LoVo (cell line): ENCODE results near the gene VKORC1.

ENCODE experiments used
- DNase-seq: peaks from one replicate; pipeline ENCODE4 v3.0.0-alpha.2; 2016; ENCODE audit warnings: low spot score

Gene VKORC1

DNA sequence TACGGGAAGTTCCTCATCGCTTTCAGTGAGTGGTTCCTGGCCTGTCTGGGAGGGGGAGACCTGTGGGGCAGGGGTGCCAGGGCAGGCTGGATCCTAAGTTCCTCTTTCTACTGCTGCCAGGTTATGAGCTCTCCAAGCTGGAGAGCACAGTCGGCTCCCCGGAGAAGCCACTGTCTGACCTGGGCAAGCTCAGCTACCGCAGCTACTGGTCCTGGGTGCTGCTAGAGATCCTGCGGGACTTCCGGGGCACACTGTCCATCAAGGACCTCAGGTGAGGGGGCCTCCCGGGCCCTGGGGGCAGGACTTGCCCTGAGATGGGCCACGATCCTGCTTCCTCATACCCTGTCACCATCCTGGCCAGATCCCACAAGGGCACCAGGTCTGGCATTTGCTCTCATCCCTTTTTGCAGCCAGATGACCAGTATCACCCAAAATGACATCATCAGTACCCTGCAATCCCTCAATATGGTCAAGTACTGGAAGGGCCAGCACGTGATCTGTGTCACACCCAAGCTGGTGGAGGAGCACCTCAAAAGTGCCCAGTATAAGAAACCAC lies 35.8 kb upstream of the VKORC1 start:
- no peak for DNase-seq

- no peak for DNase-seq
Observed at GRCh38 chr16:31129568-31130335, 35.2 kb upstream of the VKORC1 start.

DNA sequence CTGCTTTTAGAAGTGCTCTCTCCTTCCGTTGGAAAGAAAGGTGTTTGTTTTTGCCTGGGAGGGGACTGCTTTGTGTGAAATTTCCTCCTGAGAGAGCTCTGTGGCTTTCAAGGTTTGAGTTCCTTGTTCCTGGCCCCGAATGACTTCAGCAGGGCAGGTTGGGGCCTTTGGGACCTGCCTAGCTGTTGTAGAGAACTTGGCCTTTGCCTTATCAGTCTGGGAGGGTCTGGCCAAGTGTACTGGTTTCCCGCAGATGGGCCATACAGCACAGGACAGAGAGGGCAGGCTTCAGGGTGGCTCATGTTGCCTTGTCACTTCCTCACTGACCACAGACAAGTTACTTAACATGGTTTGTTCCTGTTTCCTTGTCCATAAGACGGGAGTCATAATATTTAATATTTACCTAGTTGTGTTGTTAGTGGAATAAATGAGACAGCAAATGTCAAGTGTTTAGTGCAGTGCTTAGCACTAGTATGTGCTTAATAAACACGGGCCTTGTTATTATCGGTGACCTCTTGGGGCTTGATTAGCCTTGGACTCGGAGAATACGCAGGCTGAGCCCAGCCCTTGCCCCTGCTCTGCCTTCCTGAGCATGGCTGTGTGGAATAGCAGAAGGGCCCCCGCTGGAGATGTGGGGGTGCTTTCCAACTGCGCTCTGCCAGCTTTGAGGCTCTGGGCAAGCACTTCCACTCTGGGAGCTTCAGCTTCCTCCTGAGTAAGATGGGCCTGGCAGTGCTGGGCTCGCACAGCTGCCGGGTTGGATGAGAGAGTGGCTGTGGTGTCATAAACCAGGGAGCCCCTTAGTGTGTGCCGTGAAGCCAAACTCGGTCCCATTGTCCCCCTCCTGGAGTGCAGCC lies 34.3 kb upstream of the VKORC1 start:
- no peak for DNase-seq

GRCh38 chr16:31127182-31127581 lies 32.6 kb upstream of the VKORC1 start:
- DNase-seq = no peak

DNA sequence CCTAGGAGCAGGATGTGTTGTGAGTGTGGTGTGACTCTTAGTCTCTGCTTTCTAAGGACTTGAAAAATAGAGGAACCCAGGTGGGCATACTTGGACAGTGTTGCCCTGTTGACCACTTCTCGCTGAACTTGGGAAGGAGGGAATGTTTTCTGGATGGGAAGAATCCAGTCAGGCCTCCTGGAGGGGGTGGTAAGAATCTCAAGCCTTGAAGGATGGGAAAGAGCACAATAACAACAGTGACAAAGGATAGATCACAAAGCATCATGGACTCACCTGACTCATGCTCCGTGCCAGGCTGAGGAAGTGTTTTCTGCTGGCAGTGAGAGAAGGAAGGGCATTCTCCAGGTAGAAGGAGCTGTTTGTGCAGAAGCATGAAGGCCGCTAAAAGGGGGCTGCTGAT lies 31.2 kb upstream of the VKORC1 start:
- no peak for DNase-seq

DNA sequence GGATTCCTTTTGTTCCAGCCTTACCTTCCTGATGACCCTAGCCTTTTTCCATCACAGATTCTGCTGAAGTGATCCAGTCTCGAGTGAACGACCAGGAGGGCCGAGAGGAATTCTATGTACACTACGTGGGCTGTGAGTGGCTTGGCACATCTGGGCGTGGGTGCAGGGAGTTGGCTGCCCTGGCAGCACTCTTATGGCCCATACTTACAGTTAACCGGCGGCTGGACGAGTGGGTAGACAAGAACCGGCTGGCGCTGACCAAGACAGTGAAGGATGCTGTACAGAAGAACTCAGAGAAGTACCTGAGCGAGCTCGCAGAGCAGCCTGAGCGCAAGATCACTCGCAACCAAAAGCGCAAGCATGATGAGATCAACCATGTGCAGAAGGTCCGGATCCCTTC lies 25.5 kb upstream of the VKORC1 start:
- no peak for DNase-seq

GRCh38 chr16:31118223-31119155 lies 23.9 kb upstream of the VKORC1 start:
- DNase-seq = no peak

- DNase-seq = peak; percentile 97
Observed at GRCh38 chr16:31117384-31118222, 23.0 kb upstream of the VKORC1 start, which contains the start of gene KAT8. Gene KAT8 (plus strand): TSS chr16:31117664. CDS start chr16:31117682, 18 bp downstream.

DNA sequence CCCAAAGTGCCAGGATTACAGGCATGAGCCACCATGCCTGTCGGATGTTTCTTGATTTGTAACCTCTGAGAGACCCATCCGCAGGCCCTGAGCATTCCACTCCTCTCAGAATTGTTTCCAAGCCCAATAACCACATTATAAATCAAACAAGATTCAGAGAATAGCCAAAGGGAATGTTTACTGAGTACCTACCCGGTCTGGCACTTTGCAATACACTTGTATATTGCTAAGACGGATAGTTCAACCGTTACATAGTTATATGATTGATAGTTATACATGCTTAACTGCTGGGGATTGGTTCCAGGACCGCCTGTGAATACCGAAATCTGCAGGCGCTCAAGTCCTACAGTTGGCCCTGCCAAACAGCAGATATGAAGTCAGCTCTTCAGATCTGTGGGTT lies 19.9 kb upstream of the VKORC1 start:
- DNase-seq = no peak

- no peak for DNase-seq
Observed at GRCh38 chr16:31113121-31114120, 18.8 kb upstream of the VKORC1 start.

- no peak for DNase-seq
Observed at GRCh38 chr16:31112711-31113110, 18.1 kb upstream of the VKORC1 start.

- DNase-seq = no peak
Observed at GRCh38 chr16:31111881-31112466, 17.4 kb upstream of the VKORC1 start.

GRCh38 chr16:31110106-31111034 lies 15.8 kb upstream of the VKORC1 start:
- no peak for DNase-seq

DNA sequence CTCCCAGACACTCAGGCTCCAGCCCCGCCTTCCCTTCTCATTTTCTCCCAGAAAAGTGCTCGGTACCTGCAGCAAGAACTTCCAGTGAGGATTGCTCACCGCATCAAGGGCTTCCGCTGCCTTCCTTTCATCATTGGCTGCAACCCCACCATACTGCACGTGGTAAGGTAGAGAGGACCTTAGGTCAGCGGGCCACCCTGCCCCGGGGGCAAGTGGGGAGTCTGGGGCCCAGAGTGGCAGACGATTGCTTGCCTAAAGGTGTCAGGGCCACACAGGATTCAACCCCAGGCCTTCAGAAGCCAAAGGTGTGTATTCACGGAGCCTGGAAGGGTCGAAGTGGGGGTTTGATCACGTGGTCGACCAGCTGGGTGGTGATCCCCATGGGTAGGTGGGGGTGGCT lies 15.0 kb upstream of the VKORC1 start:
- no peak for DNase-seq

DNA sequence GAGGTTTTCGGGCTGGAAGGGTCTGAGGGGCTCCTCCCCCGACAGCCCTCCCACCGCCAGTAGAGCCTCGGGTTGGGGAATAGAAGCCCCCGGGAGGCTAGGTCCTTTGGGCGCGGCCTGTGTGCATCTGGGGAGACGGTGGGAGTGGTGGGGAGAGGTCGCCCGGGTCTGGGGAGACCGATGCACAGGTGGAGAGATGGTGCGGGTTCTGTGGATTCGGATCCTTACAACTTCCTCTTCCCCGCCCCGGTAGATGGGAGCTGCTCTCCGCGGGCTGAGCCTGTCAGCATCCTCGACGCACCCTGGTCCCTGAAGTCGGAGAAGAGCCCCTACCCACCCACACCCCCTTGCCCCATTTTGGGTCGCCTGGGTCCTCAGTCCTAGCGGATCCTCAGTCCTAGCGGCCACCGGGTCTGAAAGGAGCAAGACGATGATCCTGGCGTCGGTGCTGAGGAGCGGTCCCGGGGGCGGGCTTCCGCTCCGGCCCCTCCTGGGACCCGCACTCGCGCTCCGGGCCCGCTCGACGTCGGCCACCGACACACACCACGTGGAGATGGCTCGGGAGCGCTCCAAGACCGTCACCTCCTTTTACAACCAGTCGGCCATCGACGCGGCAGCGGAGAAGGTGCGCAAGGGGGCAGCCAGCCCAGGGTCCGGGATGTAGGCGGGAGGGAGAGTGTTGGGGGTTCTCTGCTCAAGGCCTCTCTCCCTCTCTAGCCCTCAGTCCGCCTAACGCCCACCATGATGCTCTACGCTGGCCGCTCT lies 14.4 kb upstream of the VKORC1 start:
- DNase-seq = no peak

DNA sequence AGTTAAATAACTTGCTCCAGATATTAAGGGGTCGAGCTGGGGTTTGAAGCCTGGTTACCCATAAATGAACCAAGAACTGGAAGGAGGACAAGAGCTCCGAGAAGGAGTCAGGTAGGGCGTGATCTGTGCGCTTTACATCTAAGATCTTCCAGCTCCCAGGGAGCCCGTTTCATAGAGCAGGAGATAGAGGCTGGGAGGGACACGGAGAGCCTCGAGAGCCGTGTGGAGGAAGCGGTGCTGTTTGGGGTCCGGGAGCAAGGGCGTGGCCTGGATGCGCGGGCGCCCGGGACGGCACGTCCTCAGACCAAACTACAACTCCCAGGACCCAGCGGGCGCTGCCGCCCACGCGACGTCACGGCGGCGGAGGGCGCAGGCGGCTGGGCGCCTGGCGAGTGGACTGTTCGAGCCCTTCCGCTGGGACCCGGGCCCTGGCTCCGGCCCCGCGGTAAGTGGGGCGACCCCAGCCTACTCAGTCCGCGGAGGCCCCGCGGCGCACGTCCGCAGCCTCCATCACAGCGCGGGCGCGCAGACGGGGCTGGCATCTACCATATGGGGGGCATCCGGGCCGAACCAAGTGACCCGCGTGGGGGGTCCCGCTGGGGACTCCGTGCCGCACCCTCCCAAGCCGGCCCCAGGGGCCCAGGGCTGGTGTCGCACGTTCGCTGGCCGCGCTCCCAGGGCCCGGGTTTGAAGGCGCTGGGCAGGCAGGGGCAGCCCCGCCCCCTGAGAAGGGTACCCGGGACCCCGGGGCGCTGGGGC lies 13.6 kb upstream of the VKORC1 start, which contains the start of gene BCKDK:
Gene BCKDK (plus strand): TSS at position 352 of the 759 bp plus-strand sequence. CDS start 838 bp downstream, outside the sequence.
- DNase-seq = peak; percentile 70
